Lower leg skin (tissue), 4 donors: ENCODE measurements around the gene KRT5. TPM values are rescaled to one million over a fixed set of nuclear protein-coding genes. Genes with fewer than 3 reads are reported as not detected.
"Not testable (repeated sequence)": the region's sequence is repeated elsewhere in the genome, so short reads cannot be mapped to it uniquely, and the experiment has no call there.

ENCODE experiments used
- DNase-seq, 2 donors: peaks; one replicate each; pipeline ENCODE4 v3.0.0-alpha.2; 2019; ENCODE audit warnings: low spot score in 2 of 2
- H3K4me3 ChIP-seq: fragments of 200-600 bp; sonication (generic); 2 replicates; pipeline ENCODE4 v1.5.1; 2017; ENCODE audit warnings: mild to moderate bottlenecking, low read depth; ENCODE audit not compliant: poor library complexity, severe bottlenecking
- POLR2A ChIP-seq, 2 donors: fragments of 450-650 bp; IDR thresholded peaks; one replicate each; pipeline ENCODE4 v1.6.1; 2016 to 2017; ENCODE audit warnings: antibody characterized with exemption in 2 of 2, mild to moderate bottlenecking in 1 of 2, moderate library complexity in 1 of 2
- WGBS, 2 donors: methylation state at CpG; one replicate each; pipeline ENCODE4 v1.1.5; 2018; 5-methylcytosine and 5-hydroxymethylcytosine counted together
- intact Hi-C: fragments of 100-400 bp; cut with DNase I; formaldehyde crosslinking; loops from one replicate; pipeline ENCODE4 v1.15.0; 2023; ENCODE audit warnings: low total_unique reads
- total RNA-seq, 4 donors: library from RNA; depleted of rRNA; stranded (reverse); fragments of >200 nt; gene quantifications; one replicate each; pipeline ENCODE4 v1.1.0, GENCODE V29; 2016
- TF ChIP-seq, protein P1 (sequence below), 3 donors: fragments of 450-650 bp; IDR thresholded peaks; one replicate each; pipeline ENCODE4 v1.5.1; 2016; ENCODE audit warnings: antibody characterized with exemption in 3 of 3, mild to moderate bottlenecking in 3 of 3, moderate library complexity in 2 of 3

KRT5 gene
- total RNA-seq, 4 donors from 2014 or later, result 2,541 to 6,567 (median 4,278) TPM

DNA sequence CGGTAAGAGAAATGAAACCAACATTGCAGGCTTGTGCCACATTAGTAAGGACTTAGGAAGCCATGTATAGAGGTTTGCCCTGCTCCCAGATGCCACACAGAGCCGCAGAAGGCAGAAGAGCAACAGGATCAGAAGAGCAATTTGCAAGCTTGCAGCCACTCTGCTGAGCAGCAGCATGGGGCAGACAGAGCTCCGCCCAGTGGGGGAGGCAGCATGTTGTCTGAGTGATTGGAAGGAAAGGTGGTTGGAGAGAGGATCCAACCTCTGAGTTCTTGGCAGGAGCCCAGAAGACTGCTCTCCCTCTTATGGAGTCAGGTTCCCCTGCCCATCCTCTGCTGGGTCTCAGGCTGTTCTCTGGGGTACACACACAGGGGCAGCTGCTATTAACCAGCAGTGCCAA, 24.8 kb downstream of the KRT5 start:
- intact Hi-C loops, result no loop called here
- peak in 1 of 2 donors; percentile 87 for DNase-seq
- TF ChIP-seq POLR2A (IDR thresholded peaks at IDR 0.05), result no peak
- TF ChIP-seq, protein P1, sequence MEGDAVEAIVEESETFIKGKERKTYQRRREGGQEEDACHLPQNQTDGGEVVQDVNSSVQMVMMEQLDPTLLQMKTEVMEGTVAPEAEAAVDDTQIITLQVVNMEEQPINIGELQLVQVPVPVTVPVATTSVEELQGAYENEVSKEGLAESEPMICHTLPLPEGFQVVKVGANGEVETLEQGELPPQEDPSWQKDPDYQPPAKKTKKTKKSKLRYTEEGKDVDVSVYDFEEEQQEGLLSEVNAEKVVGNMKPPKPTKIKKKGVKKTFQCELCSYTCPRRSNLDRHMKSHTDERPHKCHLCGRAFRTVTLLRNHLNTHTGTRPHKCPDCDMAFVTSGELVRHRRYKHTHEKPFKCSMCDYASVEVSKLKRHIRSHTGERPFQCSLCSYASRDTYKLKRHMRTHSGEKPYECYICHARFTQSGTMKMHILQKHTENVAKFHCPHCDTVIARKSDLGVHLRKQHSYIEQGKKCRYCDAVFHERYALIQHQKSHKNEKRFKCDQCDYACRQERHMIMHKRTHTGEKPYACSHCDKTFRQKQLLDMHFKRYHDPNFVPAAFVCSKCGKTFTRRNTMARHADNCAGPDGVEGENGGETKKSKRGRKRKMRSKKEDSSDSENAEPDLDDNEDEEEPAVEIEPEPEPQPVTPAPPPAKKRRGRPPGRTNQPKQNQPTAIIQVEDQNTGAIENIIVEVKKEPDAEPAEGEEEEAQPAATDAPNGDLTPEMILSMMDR (IDR thresholded peaks at IDR 0.05), result no peak
- H3K4me3 ChIP-seq, result no peak overlapping the region
- 34 to 44% methylated on average over 3 of the region's 3 CpGs for whole genome bisulfite sequencing, 2 donors

DNA sequence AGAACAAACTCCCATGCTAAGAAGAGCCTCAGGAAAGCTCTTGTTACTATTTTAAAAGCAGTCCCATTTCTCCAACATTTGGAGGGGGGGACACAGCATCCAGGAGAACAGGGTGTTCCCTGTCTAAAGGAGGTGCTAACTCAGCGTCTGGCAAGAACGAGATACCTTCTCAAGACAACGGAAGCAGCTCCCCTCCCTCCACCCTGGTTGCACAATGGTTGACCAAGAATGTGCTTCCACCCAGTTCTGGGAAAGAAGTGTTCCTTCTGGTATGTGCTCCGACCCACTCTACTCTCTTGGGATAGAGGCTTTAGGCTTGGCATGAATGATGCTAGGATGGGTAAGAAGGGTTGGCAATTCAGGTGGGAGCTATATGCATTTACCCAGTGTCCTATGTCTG, 25.7 kb downstream of the KRT5 start:
- TF ChIP-seq, protein P1 (IDR thresholded peaks at IDR 0.05), result no peak
- no peak for TF ChIP-seq POLR2A (IDR thresholded peaks at IDR 0.05)
- 13 to 34% methylated on average over 4 of the region's 4 CpGs for WGBS, 2 donors
- peak; percentile 86 to 89 for DNase-seq
- no peak overlapping the region for H3K4me3 ChIP-seq
- intact Hi-C loops, result no loop called here

DNA sequence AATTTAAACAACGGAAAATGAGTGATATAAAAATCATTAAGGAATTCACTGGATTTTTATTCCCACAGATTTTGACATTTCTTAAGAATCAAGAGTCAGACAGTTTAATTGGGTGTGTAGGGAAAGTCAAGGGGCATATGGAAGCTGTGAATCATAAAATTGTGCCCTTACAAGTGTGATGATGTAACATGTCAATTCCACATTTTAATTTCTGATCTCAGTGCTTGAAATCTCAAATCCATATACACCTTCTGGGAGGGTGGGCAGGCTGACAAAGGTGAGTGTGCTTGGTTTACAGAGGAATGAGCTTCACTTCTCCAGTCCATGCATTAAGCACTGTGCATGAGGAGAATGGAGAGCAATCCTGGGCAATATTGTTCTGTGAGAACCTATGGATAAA, 26.1 kb downstream of the KRT5 start:
- DNase-seq, result no peak
- 65 to 77% methylated on average over 1 of the region's 1 CpG for WGBS, 2 donors
- no peak overlapping the region for H3K4me3 ChIP-seq
- intact Hi-C loops, result no loop called here
- TF ChIP-seq, protein P1 (IDR thresholded peaks at IDR 0.05), result no peak
- no peak for TF ChIP-seq POLR2A (IDR thresholded peaks at IDR 0.05)

DNA sequence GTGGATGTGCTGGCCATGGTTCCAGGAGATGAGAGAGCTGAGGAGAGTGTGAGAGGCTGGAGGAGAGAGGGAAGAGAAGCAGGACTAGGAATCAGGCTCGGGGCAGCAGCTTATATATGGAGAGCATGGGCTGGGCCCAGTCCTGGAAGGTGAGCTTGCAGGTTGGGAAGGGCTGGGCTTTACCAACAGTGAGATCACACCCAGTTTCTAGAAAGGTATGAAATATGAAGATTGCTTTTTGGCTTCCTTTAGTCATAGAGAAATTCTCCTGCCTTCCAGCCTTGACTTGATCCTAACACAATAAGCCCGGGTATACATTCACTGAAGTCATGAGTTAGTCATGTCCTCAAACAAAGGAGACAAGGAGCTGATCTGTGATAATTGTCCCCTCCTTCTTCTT, 27.0 kb downstream of the KRT5 start, which contains the start of gene KRT6A:
Gene KRT6A, minus strand, starts transcription at position 86 of the 400 bp plus-strand sequence. Its CDS starts 69 bp downstream, at position 17.
- 47 to 65% methylated on average over 2 of the region's 2 CpGs for WGBS, 2 donors
- H3K4me3 ChIP-seq, result no peak within 1 kb of the TSS
- TF ChIP-seq, protein P1 (IDR thresholded peaks at IDR 0.05), result no peak
- TF ChIP-seq POLR2A (IDR thresholded peaks at IDR 0.05), result no peak
- no peak for DNase-seq
- intact Hi-C loops, result no loop called here

DNA sequence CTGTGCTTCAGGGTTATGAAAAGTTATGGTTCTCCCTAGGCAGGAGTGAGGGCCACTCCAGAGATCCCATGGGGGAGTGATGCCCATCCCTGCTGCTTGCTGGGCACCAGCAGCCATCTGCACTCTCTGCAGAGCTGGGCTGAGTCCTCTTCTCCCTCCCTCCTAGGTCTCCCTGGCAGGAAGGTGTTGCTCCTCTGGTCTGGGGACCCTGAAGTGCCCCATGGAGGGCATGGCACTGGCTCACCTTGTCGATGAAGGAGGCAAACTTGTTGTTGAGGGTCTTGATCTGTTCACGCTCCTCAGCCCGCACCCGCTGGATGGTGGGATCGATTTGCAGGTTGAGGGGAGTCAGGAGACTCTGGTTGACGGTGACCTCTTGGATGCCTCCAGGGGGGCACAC, 27.8 kb downstream of the KRT5 start:
- intact Hi-C loops, result not testable (repeated sequence)
- WGBS, 2 donors, result 85 to 89% methylated on average over 3 to 4 of the region's 6 CpGs

DNA sequence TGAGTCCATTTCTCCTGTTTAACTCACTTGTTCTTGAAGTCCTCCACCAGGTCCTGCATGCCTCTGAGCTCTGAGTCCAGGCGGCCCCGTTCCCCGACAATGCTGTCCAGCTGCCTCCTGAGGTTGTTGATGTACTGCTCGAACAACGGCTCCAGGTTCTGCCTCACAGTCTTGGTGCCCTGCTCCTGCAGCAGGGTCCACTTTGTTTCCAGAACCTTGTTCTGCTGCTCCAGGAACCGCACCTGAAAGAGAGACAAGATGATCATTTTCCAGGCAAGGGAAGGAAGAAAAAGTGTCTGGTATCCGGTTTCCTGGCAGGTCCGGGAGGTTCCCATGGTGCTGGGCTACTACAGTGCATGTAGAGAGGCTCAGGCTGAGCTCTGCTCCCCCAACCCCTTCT, 28.7 kb downstream of the KRT5 start:
- DNase-seq, H3K4me3 ChIP-seq, intact Hi-C loops: not testable (repeated sequence)
- 81 to 85% methylated on average over 8 of the region's 8 CpGs for WGBS, 2 donors

More for the DNA sequence above, 27.8 kb downstream of the KRT5 start:
- H3K4me3 ChIP-seq, result not testable (repeated sequence)
- DNase-seq, result peak in 1 of 2 donors; percentile 82

DNA sequence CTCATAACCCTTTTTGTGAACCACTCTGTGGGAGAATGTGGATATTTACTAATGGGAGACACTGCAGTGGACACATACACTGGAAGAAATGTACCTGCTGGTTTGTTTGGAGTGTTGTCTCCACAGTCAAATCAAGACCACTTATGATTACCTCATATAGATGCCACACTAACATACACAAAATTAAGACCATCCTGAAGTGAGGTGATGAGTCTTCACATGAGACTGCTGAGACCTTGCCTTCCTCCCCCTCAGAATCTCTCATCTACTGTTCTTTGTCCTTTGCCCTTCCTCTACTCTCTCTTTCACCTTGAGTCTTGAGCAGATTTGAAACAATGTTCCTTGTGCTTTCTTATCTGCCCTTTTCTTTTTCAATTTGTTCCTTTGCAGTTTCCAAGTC, 31.5 kb downstream of the KRT5 start:
- intact Hi-C loops, result no loop called here
- no peak for TF ChIP-seq POLR2A (IDR thresholded peaks at IDR 0.05)
- TF ChIP-seq, protein P1 (IDR thresholded peaks at IDR 0.05), result no peak
- DNase-seq, result no peak
- no peak overlapping the region for H3K4me3 ChIP-seq

DNA sequence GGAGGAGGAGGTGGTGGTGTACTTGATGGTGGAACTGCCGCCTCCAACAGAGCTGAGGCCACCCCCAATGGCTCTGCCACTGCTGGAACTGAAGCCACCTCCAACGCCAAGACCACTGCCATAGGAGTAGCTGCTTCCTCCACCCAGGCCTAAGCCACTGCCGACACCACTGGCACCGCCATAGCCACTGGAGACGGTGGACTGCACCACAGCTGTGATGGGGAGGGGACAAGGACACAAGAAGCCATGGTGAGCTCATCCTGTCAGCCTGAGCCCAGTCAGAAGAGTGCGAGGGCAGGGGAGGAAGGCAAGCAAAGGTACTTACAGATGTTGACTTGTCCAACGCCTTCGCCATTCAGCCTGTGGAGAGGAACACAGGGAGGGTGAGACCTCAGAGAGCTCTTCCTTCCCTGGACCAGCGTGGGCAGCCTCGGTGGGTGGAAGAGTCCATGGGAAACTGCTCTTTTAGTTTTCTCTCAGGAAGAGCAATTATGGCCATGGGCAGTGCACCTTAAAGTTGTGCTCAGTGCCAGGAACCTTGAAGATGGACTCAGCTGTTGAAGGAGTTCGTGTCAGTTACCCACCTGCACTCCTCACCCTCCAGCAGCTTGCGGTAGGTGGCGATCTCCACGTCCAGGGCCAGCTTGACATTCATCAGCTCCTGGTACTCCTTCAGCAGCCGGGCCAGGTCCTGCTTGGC, 32.3 kb downstream of the KRT5 start:
- DNase-seq, intact Hi-C loops, H3K4me3 ChIP-seq: not testable (repeated sequence)
- WGBS, 2 donors, result 91 to 92% methylated on average over 10 to 11 of the region's 15 CpGs
